ENCODE data around the gene KCNK17. TPM values are rescaled to one million over a fixed set of nuclear protein-coding genes. Genes with fewer than 3 reads are reported as not detected.
A peak's percentile ranks its signal among the peaks of the same experiment; 100 is the strongest.

Gene KCNK17
- under 1 TPM; 0.17 to 0.40 (median 0.23) TPM for polyA plus RNA-seq (ENCODE audit: insufficient read length in 4 of 4)

DNA sequence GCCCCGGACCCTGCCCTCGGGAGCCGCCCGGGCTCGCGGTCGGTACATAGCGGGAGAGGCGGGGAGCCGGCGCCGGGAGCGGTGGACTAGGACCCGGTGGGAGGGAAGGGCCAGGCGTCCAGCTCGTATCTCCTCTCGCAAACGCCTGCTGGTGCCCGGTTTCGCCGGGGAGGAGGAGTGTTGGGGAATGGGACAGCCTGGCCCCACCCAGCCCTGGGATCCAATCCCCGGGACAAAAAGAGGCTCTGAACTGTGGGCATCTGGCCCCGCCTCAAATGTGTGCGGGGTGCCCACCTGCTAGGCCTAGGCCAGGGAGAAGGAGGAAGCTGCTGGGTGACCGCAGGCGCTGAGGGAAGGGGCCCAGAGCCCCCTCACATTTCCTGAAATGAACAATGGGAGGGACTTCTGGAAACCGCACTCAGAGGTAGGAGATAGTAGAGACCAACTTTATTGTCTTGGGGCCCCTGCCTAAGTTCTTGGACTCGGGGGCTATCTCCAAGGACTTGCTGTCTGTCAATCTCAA is at the start of gene KCNK17:
Gene KCNK17, minus strand, starts transcription at position 147 of the 523 bp plus-strand sequence. Its CDS starts 99 bp downstream, at position 48.
- no peak for DNase-seq (ENCODE audit: low read depth in 4 of 4, low spot score in 2 of 4)

DNA sequence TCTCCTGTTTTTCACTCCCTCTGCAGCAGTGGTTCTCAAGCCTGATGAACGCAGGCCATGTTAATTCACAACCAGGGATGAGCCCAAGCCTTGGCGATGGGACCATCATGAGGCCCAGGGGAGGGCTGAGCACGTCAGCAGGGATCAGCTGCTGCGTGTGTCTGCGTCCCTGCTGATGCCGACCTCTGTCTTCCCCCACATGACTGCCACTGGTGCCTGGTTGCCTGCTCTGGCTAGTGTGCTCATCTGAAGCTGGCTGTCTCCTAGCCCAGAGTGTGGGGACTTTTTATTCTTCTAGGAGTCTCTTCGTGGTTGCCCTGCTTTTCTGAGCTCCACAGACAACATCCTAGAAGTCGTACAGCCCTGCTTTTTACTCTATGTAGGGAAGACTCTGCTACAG is 49.1 kb upstream of the KCNK17 start:
- no peak for DNase-seq (ENCODE audit: low read depth in 4 of 4, low spot score in 2 of 4)

DNA sequence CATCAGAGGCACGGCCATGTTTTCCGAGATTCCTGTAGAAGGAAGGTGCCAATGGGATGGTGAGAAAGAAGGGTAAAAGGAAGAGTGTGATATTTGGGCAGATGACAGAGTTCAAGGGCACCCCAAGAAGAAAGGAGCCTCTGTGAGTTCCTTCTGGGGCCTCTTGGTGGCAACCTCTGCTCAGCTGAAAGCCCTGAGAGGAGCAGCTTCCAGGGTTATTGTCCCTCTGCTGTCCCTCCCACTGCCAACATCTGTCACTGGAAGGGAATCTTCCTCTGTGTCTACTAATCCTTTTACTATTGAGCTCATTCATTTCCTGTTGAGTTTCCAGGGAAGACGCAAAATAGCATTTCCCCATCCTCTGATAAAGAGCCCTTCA is 48.3 kb upstream of the KCNK17 start:
- no peak for DNase-seq (ENCODE audit: low read depth in 4 of 4, low spot score in 2 of 4)

GRCh38 chr6:39361657-39362486 is 47.7 kb upstream of the KCNK17 start:
- peak in 2 of 4 donors; percentile 68 to 73 for DNase-seq (ENCODE audit: low read depth in 4 of 4, low spot score in 2 of 4)

GRCh38 chr6:39360378-39360777 is 46.2 kb upstream of the KCNK17 start:
- DNase-seq (ENCODE audit: low read depth in 4 of 4, low spot score in 2 of 4), result no peak

DNA sequence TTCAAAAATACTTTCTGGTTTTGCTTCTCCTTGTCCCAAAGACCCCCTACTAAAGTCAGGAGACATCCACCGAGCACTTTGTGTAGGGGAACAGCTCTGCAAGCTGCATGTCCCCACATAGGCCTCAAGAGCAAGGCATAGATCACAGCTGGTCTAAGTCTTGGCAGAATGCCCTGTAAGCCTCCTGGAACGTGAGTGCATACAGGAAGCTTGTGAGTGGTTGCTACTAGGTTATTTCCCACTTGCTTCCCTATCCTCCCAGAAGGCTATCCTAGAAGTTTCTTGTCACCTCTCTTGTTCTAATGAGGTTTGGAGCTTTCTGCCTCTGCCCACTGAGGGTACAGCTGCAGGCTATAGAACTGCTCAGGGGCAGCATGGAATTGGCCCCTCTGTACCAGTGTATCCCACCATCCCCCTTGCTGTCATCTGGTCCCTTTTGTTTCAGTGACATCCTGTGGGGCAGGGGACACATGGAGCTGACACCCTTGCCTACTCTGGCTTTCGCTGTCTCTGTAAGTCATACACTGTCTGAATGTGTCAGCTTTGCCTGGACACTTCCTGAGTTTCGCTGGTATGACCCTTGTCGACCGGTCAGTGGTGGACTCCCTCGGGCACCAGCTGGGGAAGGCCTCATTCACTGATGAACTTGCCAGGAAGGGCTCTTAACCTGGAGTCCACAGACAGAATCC is 43.9 kb upstream of the KCNK17 start:
- no peak for DNase-seq (ENCODE audit: low read depth in 4 of 4, low spot score in 2 of 4)

GRCh38 chr6:39353698-39354315 is 39.6 kb upstream of the KCNK17 start:
- DNase-seq (ENCODE audit: low read depth in 4 of 4, low spot score in 2 of 4), result no peak

GRCh38 chr6:39350723-39351505 is 36.7 kb upstream of the KCNK17 start:
- DNase-seq (ENCODE audit: low read depth in 4 of 4, low spot score in 2 of 4), result no peak

GRCh38 chr6:39348740-39349139 is 34.5 kb upstream of the KCNK17 start:
- DNase-seq (ENCODE audit: low read depth in 4 of 4, low spot score in 2 of 4), result no peak

DNA sequence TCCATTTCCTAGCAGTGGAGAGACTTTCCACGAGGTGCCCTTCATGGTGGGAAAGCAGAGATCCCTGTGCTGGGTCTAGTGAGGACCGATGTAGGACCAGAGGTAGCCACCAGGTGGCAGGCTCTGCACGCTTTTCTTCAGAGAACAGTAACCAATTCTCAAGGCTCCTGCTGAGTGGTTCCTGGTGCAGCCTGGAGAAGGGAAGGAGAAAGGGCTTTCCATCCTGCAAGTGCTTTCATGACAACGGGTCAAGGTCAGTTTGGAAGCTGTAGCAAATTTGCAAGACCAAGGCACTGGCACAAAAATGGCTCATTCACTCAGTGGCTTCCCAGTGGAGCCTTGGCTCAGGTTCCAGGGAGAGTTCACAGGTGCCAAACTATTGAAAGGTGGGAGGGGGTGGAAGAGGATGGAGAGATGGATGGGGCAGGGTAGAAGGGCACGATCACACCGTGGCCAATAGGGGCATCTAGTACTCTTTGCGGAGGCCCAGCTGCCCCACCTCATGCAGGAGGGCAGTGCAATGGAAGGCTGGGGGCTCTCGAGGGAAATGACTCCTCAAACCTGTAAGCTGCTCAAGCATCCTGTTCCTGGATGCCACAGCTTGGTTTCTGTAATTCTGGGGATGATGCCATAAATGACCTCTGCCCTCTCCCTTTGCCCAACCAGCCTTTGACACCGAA is 33.8 kb upstream of the KCNK17 start:
- peak in 2 of 4 donors; percentile 34 to 59 for DNase-seq (ENCODE audit: low read depth in 4 of 4, low spot score in 2 of 4)

GRCh38 chr6:39347206-39347605 is 33.0 kb upstream of the KCNK17 start:
- DNase-seq (ENCODE audit: low read depth in 4 of 4, low spot score in 2 of 4), result no peak

DNA sequence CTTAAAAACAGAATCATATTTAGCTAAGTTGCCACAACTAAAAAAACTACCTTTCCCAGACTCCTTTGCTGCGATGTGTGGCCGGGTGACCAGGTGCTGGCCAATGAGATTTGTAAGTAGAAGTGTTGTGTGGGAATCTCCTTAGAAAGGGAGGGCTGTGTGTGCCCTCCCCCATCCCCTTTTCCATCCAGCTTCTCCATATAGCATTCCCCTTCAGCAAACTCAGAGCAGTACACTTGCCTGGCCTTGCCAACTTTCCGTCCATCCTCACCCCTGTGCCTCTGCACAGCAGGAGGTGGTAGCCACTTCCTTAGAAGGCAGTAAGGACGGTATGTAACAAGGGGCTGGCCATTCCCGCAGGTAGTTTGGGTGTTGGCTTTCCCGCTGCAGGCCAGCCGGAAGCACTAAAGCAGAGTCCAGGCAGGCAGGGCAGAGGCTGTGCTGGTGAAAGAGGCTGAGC is 30.6 kb upstream of the KCNK17 start:
- DNase-seq (ENCODE audit: low read depth in 4 of 4, low spot score in 2 of 4), result no peak

GRCh38 chr6:39343396-39343870 is 29.2 kb upstream of the KCNK17 start:
- no peak for DNase-seq (ENCODE audit: low read depth in 4 of 4, low spot score in 2 of 4)

DNA sequence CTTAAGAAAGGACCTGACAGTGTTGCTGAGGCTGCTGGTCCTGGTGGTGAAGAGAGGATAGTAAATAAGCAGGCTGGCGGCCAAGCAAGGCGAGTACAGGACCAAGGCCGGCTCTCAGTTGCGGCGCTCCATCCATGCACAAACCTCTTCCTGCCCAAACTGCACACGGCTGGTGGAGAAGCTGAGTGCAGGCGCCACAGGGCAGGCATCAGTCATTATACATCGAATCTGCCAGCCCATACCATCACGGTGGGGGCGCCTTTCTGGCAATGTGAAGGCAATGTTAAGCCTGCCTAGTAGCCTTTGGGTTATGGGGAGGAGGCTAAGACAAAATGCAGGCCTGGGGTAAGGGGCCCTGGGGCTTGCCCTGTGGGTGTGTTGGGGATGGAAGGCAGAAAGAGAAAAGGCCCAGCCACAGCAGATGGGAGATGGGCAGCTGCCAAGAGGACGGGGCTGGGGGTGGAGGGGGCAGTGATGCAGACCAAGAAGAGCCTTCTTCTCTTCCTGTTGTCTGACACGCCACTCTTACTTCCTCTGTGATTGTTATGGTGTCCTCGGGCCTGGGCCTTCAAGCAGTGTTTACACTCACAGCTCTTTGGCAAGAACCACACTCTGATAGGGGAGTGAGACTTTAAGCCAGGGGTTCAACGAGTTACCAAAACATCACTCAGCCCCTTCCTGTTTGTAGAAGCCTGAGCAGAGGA is 28.6 kb upstream of the KCNK17 start:
- DNase-seq (ENCODE audit: low read depth in 4 of 4, low spot score in 2 of 4), result no peak

GRCh38 chr6:39341937-39342336 is 27.7 kb upstream of the KCNK17 start:
- DNase-seq (ENCODE audit: low read depth in 4 of 4, low spot score in 2 of 4), result no peak

DNA sequence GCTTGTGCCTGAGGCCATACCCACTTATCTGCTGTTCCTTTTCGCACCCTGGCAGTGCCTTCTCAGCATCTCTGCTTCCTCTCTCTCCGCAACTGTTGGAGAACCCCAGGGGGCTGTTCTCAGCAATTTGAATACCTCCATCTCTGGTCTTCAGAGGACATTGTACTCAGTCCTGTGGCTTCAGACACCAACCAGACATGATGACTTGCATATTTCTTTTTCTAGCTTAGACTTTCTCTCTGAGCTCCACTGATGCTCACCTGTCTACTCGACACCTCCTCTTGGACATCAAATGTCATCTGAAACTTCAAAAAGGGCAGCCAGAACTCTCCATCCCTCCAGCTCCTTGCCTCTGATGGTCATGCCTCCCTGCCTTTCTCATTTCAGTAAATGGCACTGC is 27.1 kb upstream of the KCNK17 start:
- DNase-seq (ENCODE audit: low read depth in 4 of 4, low spot score in 2 of 4), result no peak

DNA sequence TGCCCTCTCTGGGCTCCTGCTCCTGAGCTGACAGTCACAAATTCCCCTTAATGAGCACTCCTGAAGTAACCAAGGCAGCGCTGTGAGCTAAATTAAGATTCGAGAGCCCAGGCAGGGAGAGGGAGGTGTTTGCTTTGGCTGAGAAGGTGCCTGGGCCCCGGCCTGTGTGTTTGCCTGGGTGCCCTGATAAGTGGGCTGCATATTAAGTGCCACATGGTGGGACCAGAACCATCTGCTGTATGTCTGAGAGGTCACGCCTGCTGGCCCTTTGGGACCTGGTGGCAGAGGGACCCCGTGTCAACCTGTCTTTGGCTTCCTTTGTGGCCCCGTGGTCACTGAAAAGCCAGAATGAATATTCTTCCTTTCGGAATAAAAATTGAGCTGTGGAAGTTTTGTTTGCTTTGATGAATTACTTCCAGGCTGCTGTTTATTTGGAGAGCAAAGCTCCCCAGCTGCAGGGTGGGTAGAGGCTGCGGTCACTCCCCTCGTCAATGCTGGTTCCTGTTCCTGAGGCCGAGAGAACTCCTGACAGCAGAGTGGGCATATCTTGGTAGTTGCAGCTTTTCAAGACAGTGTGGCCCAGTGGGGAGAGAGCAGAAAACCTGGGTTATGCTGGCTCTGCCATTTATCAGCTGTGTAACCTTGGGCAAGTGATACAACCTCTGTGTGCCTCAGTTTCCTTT is 25.8 kb upstream of the KCNK17 start:
- DNase-seq (ENCODE audit: low read depth in 4 of 4, low spot score in 2 of 4), result no peak

DNA sequence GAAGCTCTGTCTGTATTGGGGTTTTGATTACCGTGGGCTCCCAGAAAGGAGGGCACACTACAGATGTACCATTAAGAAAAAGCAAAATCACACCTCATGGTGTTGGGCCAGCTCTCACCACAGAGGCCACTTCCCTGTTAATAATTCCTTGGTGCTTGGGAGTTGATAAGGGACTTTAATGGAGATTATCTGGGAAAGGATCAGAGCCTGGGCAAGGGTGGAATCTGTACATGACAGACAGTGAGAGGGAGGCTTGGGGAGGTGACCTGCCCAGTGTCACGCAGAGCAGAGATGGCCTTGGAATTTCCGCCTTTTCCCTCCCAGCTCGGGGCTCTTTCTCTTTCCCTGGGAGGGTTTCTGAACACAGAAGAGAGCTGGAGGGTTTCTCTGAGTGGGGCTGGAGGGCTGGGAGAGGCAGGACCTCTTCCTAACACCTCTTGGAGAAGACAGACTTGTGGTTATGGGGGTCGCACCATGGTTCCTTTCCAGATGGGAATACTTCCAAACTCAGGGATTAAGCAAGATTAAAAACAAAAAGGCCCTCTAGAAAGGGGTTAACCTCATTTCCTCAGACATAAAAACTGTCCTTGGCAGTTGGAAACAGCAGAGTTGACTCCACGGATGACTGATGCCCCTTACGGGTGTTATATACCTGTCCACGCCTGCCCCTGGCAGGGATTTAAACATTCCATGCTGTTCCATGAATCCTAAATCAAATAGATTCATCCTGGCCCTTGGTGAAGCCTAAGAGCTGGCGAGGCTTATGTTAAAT is 25.1 kb upstream of the KCNK17 start:
- no peak for DNase-seq (ENCODE audit: low read depth in 4 of 4, low spot score in 2 of 4)
